GM23248 (cell line): ENCODE measurements around the gene RANBP10.

ENCODE experiments used
- EZH2 ChIP-seq: fragments of 200-600 bp; sonication (generic); IDR thresholded peaks from 2 replicates; pipeline ENCODE4 v1.6.1; 2018; ENCODE audit warnings: antibody characterized with exemption, mild to moderate bottlenecking; ENCODE audit not compliant: insufficient read depth, poor library complexity, severe bottlenecking
- EZH2phosphoT487 ChIP-seq: fragments of 200-600 bp; sonication (generic); IDR thresholded peaks from 2 replicates; pipeline ENCODE4 v1.6.1; 2018; ENCODE audit warnings: antibody characterized with exemption, moderate library complexity, mild to moderate bottlenecking, low read depth; ENCODE audit not compliant: insufficient read depth

DNA sequence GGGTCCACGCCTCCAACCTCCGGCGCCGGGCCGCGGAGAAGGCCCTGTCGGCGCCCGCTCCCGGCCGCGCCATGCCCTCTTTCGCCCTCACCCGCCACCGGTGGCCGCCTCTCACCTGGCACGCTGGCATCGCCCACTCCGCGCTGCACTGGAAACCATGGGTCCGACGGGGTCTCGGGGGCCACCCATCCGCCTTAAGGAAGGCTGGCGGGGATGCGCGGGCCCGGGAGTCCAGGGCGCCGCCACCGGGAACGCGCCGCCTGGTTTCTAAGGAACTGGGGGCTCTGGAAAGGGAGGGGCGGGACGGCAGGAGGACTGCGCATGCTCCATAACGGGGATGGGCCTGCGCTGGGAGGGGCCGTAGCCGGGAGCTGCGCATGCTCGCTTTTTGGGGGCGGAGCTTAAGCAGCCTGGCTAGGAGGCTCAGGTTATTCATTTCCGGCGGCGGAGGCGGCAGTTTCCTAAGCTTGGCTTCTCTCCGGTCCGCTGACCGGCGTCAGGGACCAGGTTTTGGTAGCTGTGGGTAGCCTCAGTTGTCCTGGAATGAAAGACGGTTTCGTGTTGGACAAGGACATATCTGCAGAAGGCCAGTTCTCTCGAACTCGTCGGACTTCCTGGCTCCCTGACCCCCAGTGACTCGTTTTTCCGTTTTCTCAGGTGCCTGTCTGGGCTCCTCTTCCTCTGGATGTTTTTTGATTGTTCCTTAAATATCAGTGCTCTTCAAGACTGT is 87.1 kb downstream of the RANBP10 start, which contains the start of gene GFOD2:
- no peak for TF ChIP-seq EZH2
- no peak for TF ChIP-seq EZH2phosphoT487
